ENCODE results near the gene UTP4. TPM values are rescaled to one million over a fixed set of nuclear protein-coding genes. Genes with fewer than 3 reads are reported as not detected.

Gene UTP4
- total and polyA plus RNA-seq, 2 donors (not counting 3 experiments of a cell fraction or from before 2014, with no cell fraction given), result 56.1 to 59.5 TPM

DNA sequence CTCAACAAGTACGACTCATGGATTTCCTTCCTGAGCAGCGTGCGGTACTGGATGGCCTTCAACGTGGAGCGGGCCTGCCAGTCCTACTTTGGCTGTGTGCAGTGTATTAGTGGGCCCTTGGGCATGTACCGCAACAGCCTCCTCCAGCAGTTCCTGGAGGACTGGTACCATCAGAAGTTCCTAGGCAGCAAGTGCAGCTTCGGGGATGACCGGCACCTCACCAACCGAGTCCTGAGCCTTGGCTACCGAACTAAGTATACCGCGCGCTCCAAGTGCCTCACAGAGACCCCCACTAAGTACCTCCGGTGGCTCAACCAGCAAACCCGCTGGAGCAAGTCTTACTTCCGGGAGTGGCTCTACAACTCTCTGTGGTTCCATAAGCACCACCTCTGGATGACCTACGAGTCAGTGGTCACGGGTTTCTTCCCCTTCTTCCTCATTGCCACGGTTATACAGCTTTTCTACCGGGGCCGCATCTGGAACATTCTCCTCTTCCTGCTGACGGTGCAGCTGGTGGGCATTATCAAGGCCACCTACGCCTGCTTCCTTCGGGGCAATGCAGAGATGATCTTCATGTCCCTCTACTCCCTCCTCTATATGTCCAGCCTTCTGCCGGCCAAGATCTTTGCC, 18.0 kb upstream of the UTP4 start:
- ChIA-PET CTCF (interaction anchor here (0.5 to 4.2 kb wide), 10 partner anchors 7 to 267 kb away, joined by 4 to 45 read pairs (median 7); no protein-coding TSS in a partner anchor), POLR2A (no interaction called here)
- no TSS peak for BruUV-seq (replicated peaks)

More for the DNA sequence above, 18.0 kb upstream of the UTP4 start:
- Histone ChIP-seq H2AFZ (ENCODE audit: low read depth, low read length) (no peak overlapping the region), H3K4me1 (ENCODE audit: control insufficient read depth, extremely low read depth, insufficient read depth, low read length) (peaks cover 17% of the 10 kb centered on the region), H3K36me3 (ENCODE audit: control insufficient read depth in 2 of 2, extremely low read depth in 1 of 2, insufficient read depth in 2 of 2, low read length in 2 of 2) (peaks cover 0 to 14% of the 10 kb centered on the region in 2 experiments), H3K9me3 (replicated peaks; ENCODE audit: control insufficient read depth, insufficient read depth, low read length) (no peaks in the 10 kb centered on the region), H3K4me2 (ENCODE audit: insufficient read depth, low read length) (no peak overlapping the region), H3K9ac (replicated peaks; ENCODE audit: extremely low read depth, insufficient read depth, low read length) (no peak overlapping the region), H3K27me3 (ENCODE audit: control insufficient read depth in 2 of 2, insufficient read depth in 2 of 2, low read length in 2 of 2) (no peaks in the 10 kb centered on the region), H3K4me3 (replicated peaks in 1 of 3; ENCODE audit: insufficient read depth in 1 of 3, low read depth in 1 of 3, low read length in 3 of 3) (no peak overlapping the region), H3K9me1 (replicated peaks; ENCODE audit: control insufficient read depth, extremely low read depth, insufficient read depth, low read length) (no peaks in the 10 kb centered on the region), H3K79me2 (ENCODE audit: control insufficient read depth, insufficient read depth, low read length) (no peaks in the 10 kb centered on the region), H3K27ac (ENCODE audit: insufficient read depth, low read depth, low read length) (no peak overlapping the region), H4K20me1 (replicated peaks; ENCODE audit: control insufficient read depth, extremely low read depth, insufficient read depth, low read length) (peaks cover 3% of the 10 kb centered on the region)
- DNase-seq (ENCODE audit: low read depth, low spot score) (no peak), FAIRE-seq (peak; percentile 31)
- TF ChIP-seq, protein P1, sequence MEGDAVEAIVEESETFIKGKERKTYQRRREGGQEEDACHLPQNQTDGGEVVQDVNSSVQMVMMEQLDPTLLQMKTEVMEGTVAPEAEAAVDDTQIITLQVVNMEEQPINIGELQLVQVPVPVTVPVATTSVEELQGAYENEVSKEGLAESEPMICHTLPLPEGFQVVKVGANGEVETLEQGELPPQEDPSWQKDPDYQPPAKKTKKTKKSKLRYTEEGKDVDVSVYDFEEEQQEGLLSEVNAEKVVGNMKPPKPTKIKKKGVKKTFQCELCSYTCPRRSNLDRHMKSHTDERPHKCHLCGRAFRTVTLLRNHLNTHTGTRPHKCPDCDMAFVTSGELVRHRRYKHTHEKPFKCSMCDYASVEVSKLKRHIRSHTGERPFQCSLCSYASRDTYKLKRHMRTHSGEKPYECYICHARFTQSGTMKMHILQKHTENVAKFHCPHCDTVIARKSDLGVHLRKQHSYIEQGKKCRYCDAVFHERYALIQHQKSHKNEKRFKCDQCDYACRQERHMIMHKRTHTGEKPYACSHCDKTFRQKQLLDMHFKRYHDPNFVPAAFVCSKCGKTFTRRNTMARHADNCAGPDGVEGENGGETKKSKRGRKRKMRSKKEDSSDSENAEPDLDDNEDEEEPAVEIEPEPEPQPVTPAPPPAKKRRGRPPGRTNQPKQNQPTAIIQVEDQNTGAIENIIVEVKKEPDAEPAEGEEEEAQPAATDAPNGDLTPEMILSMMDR (IDR thresholded peaks at IDR 0.05; ENCODE audit: extremely low read depth in 1 of 2, insufficient read depth in 1 of 2, low read depth in 1 of 2, low read length in 2 of 2), result no peak
- TF ChIP-seq, protein P2, sequence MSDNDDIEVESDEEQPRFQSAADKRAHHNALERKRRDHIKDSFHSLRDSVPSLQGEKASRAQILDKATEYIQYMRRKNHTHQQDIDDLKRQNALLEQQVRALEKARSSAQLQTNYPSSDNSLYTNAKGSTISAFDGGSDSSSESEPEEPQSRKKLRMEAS (IDR thresholded peaks at IDR 0.05; ENCODE audit: insufficient read depth, insufficient read length), result no peak
- TF ChIP-seq JUN (IDR thresholded peaks at IDR 0.05; ENCODE audit: borderline replicate concordance, insufficient read depth, insufficient read length, low read depth) (no peak), MYC (IDR thresholded peaks at IDR 0.05; ENCODE audit: low read depth, low read length) (no peak), FOS (IDR thresholded peaks at IDR 0.05; ENCODE audit: borderline replicate concordance, insufficient read depth, low read length) (no peak), POLR2AphosphoS5 (IDR thresholded peaks at IDR 0.05; ENCODE audit: insufficient read depth, low read depth, low read length) (no peak), GATA2 (IDR thresholded peaks at IDR 0.05; ENCODE audit: insufficient read depth, insufficient read length, low read depth, low read length) (no peak)
- dilution Hi-C loops (cut with MboI; ENCODE audit: extremely low pct_ligation_motif_present, low sequenced_read_pairs), result no loop called here
- intact Hi-C loops (cut with micrococcal nuclease), result no loop called here

All from endothelial cell of umbilical vein (primary cell).